Fibroblast of lung (primary cell): ENCODE measurements around the gene KLHL29. TPM values are rescaled to one million over a fixed set of nuclear protein-coding genes. Genes with fewer than 3 reads are reported as not detected.

Source experiments
- DNase-seq, 2 donors: peaks; one replicate each; pipeline versions ENCODE4 v3.0.0 to v3.0.0-alpha.2; 2010; ENCODE audit warnings: low read depth in 2 of 2
- H2AFZ ChIP-seq: 2 replicates; pipeline ENCODE4 v1.5.1; 2012; ENCODE audit warnings: low read length, control low read depth, inconsistent platforms
- H3K27ac ChIP-seq: 2 replicates; pipeline ENCODE4 v1.5.1; 2011; ENCODE audit warnings: low read length, control low read depth; ENCODE audit not compliant: insufficient read depth
- H3K27me3 ChIP-seq: 2 replicates; pipeline ENCODE4 v1.5.1; 2011; ENCODE audit warnings: mild to moderate bottlenecking, low read length; ENCODE audit not compliant: control insufficient read depth, insufficient read depth
- H3K36me3 ChIP-seq: 2 replicates; pipeline ENCODE4 v1.5.1; 2011; ENCODE audit warnings: low read length; ENCODE audit not compliant: control insufficient read depth, insufficient read depth
- H3K4me1 ChIP-seq: 2 replicates; pipeline ENCODE4 v1.5.1; 2011; ENCODE audit warnings: low read length; ENCODE audit not compliant: control insufficient read depth, insufficient read depth; ENCODE audit errors: extremely low read depth
- H3K4me2 ChIP-seq: 2 replicates; pipeline ENCODE4 v1.5.1; 2011; ENCODE audit warnings: low read length, control low read depth; ENCODE audit not compliant: insufficient read depth; ENCODE audit errors: extremely low read depth
- H3K4me3 ChIP-seq, 4 experiments: fragments of 200-600 bp in 1 of 4; sonication (generic) in 1 of 4; replicated peaks in 1 of 4; 2 replicates each; pipeline ENCODE4 v1.5.1; 2011 to 2016; ENCODE audit warnings: low read length in 4 of 4, low read depth in 3 of 4, mild to moderate bottlenecking in 3 of 4, control low read depth in 2 of 4, inconsistent platforms in 1 of 4, mixed read lengths in 1 of 4; ENCODE audit not compliant: insufficient read depth in 1 of 4; ENCODE audit errors: control extremely low read depth in 1 of 4
- H3K79me2 ChIP-seq: 2 replicates; pipeline ENCODE4 v1.5.1; 2012; ENCODE audit warnings: mild to moderate bottlenecking, low read length, inconsistent platforms; ENCODE audit not compliant: control insufficient read depth, insufficient read depth
- H3K9ac ChIP-seq: 2 replicates; pipeline ENCODE4 v1.5.1; 2011; ENCODE audit warnings: mild to moderate bottlenecking, low read length, control low read depth; ENCODE audit not compliant: insufficient read depth
- H3K9me3 ChIP-seq: 2 replicates; pipeline ENCODE4 v1.5.1; 2012; ENCODE audit warnings: low read depth, low read length; ENCODE audit not compliant: control insufficient read depth, insufficient read depth
- H4K20me1 ChIP-seq: 2 replicates; pipeline ENCODE4 v1.5.1; 2011; ENCODE audit warnings: low read length; ENCODE audit not compliant: control insufficient read depth, insufficient read depth; ENCODE audit errors: extremely low read depth
- EZH2 ChIP-seq: IDR thresholded peaks from 2 replicates; pipeline ENCODE4 v1.5.1; 2012; ENCODE audit warnings: low read length, control low read depth, mild to moderate bottlenecking; ENCODE audit errors: missing control alignments
- polyA plus RNA-seq, 2 donors: library from polyadenylated mRNA; depleted of rRNA in 1 of 2; stranded (reverse) in 1 of 2; unstranded in 1 of 2; fragments of >200 nt; gene quantifications; 2 replicates each; pipeline ENCODE4 v1.2.1, GENCODE V29; 2011 to 2012; ENCODE audit warnings: missing spikeins in 1 of 2
- total RNA-seq: library from RNA; depleted of rRNA; stranded (reverse); fragments of >200 nt; gene quantifications from 2 replicates; pipeline ENCODE4 v1.2.1, GENCODE V29; 2014
- TF ChIP-seq, protein P1 (sequence below), 2 donors: IDR thresholded peaks in 1 of 2; conservative IDR thresholded peaks in 1 of 2; 1 replicate in 1 of 2; 2 replicates in 1 of 2; pipeline ENCODE4 v1.5.1; 2011 to 2012; ENCODE audit warnings: low read length in 2 of 2, control low read depth in 1 of 2, inconsistent platforms in 1 of 2, low read depth in 1 of 2, mild to moderate bottlenecking in 1 of 2

KLHL29 gene
- total and polyA plus RNA-seq, 2 donors (not counting 1 experiment from before 2014, with no cell fraction given), result 7.1 to 7.9 TPM

DNA sequence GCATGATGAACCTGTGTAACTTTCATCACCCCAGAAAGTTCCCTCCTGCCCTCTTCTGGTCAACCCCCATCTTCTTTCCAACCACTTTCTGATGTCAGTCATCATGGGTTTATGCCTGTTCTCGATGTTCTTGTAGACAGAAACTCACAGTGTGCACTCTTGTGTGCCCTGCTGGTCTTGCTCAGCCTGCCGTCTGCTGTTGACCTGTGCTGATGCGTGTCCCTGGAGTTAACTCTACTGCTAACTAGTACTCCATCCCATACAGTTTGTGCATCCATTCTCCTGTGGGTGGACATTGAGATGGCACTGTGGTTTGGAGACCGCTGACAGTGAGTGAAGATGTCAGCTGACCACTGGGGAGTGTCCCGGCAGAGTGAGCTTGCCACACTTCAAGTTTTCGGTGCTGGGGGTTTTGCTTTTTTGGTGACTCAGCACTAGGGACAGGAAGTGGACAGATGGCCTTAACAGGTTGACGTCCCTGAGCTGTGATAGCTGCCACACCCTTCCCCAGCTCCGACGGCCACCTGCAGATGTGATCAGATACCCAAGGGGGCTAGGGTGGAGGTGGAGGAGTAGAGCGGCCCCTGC lies 14.8 kb downstream of the KLHL29 start:
- H4K20me1 ChIP-seq, result no peaks in the 10 kb centered on the region
- no peaks in the 10 kb centered on the region for H3K27me3 ChIP-seq
- H3K4me2 ChIP-seq, result no peak overlapping the region
- peaks cover 5% of the 10 kb centered on the region for H3K4me1 ChIP-seq
- TF ChIP-seq, protein P1, sequence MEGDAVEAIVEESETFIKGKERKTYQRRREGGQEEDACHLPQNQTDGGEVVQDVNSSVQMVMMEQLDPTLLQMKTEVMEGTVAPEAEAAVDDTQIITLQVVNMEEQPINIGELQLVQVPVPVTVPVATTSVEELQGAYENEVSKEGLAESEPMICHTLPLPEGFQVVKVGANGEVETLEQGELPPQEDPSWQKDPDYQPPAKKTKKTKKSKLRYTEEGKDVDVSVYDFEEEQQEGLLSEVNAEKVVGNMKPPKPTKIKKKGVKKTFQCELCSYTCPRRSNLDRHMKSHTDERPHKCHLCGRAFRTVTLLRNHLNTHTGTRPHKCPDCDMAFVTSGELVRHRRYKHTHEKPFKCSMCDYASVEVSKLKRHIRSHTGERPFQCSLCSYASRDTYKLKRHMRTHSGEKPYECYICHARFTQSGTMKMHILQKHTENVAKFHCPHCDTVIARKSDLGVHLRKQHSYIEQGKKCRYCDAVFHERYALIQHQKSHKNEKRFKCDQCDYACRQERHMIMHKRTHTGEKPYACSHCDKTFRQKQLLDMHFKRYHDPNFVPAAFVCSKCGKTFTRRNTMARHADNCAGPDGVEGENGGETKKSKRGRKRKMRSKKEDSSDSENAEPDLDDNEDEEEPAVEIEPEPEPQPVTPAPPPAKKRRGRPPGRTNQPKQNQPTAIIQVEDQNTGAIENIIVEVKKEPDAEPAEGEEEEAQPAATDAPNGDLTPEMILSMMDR (conservative IDR thresholded peaks at IDR 0.05 in 1 of 2, IDR thresholded peaks at IDR 0.05 in 1 of 2; ENCODE audit: low read depth in 1 of 2, low read length in 2 of 2), result no peak
- TF ChIP-seq EZH2, result no peak
- H3K9ac ChIP-seq, result no peak overlapping the region
- no peak overlapping the region for H3K27ac ChIP-seq
- no peak for DNase-seq
- no peak overlapping the region for H2AFZ ChIP-seq
- H3K36me3 ChIP-seq, result no peaks in the 10 kb centered on the region
- no peaks in the 10 kb centered on the region for H3K9me3 ChIP-seq
- no peak overlapping the region for H3K4me3 ChIP-seq
- H3K79me2 ChIP-seq, result no peaks in the 10 kb centered on the region

DNA sequence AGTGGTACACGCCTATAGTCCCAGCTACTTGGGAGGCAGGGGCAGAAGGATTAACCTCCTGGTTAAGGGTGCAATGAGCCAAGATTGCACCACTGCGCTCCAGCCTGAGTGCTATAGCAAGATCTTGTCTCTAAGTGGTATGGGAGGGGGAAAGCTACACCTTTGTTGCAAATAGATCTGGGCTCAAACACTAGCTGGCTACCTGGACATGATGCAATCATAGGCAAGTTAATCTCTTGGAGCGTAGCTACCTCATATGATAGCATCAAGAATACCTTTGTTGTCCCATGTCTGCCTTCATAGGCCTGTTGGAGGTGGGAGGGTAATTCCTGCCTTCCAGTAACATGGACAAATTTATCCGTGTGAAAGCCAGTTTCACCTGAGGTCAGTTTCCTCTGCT lies 15.7 kb downstream of the KLHL29 start:
- Histone ChIP-seq H3K27me3 (no peaks in the 10 kb centered on the region), H3K4me1 (peaks cover 6% of the 10 kb centered on the region), H3K36me3 (no peaks in the 10 kb centered on the region), H3K4me2 (no peak overlapping the region), H3K27ac (no peak overlapping the region), H2AFZ (no peak overlapping the region), H3K4me3 (no peak overlapping the region), H3K9ac (no peak overlapping the region), H3K79me2 (no peaks in the 10 kb centered on the region), H3K9me3 (no peaks in the 10 kb centered on the region), H4K20me1 (no peaks in the 10 kb centered on the region)
- TF ChIP-seq, protein P1 (conservative IDR thresholded peaks at IDR 0.05 in 1 of 2, IDR thresholded peaks at IDR 0.05 in 1 of 2; ENCODE audit: low read depth in 1 of 2, low read length in 2 of 2), result no peak
- TF ChIP-seq EZH2, result no peak
- no peak for DNase-seq

DNA sequence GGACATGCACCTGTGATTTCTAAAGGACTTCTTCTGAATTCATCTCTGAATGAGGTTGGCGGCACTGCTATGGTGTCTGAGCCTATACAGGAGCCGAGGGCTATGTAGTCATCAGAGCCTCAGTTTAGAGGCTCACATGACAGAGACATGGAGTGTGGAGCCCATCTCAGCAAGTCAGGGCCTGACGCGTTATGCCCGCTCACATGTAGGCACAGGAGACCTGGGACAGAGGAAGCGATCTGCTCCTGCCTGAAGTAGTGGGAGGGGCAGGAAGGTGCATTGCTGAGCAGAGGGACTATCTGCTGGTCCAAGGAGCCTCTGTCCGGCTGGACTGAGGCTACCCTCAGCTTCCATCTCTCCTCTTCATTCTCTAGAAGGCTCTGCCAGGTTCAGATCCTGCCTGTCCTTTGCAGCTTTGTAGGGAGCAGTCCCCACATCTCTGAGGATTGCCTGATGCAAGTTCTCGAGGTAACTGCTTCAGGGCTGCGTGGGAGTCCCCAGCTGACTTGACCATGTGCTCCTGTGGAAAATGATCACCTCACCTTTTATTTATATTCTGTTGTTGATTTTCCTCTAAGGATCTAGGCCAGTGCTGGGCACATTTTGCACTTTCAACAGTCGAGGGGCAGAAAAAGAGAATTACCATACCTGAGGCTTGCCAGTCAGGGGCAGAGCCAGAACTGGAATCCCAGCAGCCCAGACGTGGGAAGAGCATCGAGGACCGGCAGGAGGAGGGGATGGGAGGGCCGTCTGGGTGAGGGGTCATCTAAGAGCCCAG lies 16.6 kb downstream of the KLHL29 start:
- no peaks in the 10 kb centered on the region for H3K27me3 ChIP-seq
- TF ChIP-seq, protein P1 (conservative IDR thresholded peaks at IDR 0.05 in 1 of 2, IDR thresholded peaks at IDR 0.05 in 1 of 2; ENCODE audit: low read depth in 1 of 2, low read length in 2 of 2), result no peak
- no peak for TF ChIP-seq EZH2
- DNase-seq, result no peak
- H3K36me3 ChIP-seq, result no peaks in the 10 kb centered on the region
- no peak overlapping the region for H3K4me2 ChIP-seq
- H3K27ac ChIP-seq, result no peak overlapping the region
- no peak overlapping the region for H2AFZ ChIP-seq
- peaks cover 6% of the 10 kb centered on the region for H3K4me1 ChIP-seq
- H3K9me3 ChIP-seq, result no peaks in the 10 kb centered on the region
- no peak overlapping the region for H3K4me3 ChIP-seq
- H3K79me2 ChIP-seq, result no peaks in the 10 kb centered on the region
- no peaks in the 10 kb centered on the region for H4K20me1 ChIP-seq
- H3K9ac ChIP-seq, result no peak overlapping the region
